ENCODE results near the gene ITGA2. TPM values are rescaled to one million over a fixed set of nuclear protein-coding genes. Genes with fewer than 3 reads are reported as not detected.

ITGA2 gene
- total RNA-seq, 1 donor from 2014 or later, result 0.30 TPM

- no peak overlapping the region for H3K4me3 Mint-ChIP-seq (ENCODE audit: unreplicated experiment)
- H3K4me1 Mint-ChIP-seq (ENCODE audit: unreplicated experiment), result peaks cover 19% of the 10 kb centered on the region
- no peak for DNase-seq (ENCODE audit: extremely low spot score, unreplicated experiment)
- H3K9me3 Mint-ChIP-seq (ENCODE audit: unreplicated experiment), result no peaks in the 10 kb centered on the region
- TF ChIP-seq, protein P1, sequence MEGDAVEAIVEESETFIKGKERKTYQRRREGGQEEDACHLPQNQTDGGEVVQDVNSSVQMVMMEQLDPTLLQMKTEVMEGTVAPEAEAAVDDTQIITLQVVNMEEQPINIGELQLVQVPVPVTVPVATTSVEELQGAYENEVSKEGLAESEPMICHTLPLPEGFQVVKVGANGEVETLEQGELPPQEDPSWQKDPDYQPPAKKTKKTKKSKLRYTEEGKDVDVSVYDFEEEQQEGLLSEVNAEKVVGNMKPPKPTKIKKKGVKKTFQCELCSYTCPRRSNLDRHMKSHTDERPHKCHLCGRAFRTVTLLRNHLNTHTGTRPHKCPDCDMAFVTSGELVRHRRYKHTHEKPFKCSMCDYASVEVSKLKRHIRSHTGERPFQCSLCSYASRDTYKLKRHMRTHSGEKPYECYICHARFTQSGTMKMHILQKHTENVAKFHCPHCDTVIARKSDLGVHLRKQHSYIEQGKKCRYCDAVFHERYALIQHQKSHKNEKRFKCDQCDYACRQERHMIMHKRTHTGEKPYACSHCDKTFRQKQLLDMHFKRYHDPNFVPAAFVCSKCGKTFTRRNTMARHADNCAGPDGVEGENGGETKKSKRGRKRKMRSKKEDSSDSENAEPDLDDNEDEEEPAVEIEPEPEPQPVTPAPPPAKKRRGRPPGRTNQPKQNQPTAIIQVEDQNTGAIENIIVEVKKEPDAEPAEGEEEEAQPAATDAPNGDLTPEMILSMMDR (IDR thresholded peaks at IDR 0.05), result no peak
- H3K27me3 Mint-ChIP-seq (ENCODE audit: unreplicated experiment), result no peaks in the 10 kb centered on the region
- no peak overlapping the region for H3K27ac Mint-ChIP-seq (ENCODE audit: unreplicated experiment)
- H3K36me3 Mint-ChIP-seq (ENCODE audit: unreplicated experiment), result no peaks in the 10 kb centered on the region
Measured at GRCh38 chr5:53089481-53089991, 100.4 kb downstream of the ITGA2 start.

- TF ChIP-seq, protein P1 (IDR thresholded peaks at IDR 0.05), result no peak
- Mint-ChIP-seq H3K27ac (ENCODE audit: unreplicated experiment) (no peak overlapping the region), H3K4me1 (ENCODE audit: unreplicated experiment) (peaks cover 19% of the 10 kb centered on the region), H3K36me3 (ENCODE audit: unreplicated experiment) (no peaks in the 10 kb centered on the region), H3K27me3 (ENCODE audit: unreplicated experiment) (no peaks in the 10 kb centered on the region), H3K4me3 (ENCODE audit: unreplicated experiment) (no peak overlapping the region), H3K9me3 (ENCODE audit: unreplicated experiment) (no peaks in the 10 kb centered on the region)
- no peak for DNase-seq (ENCODE audit: extremely low spot score, unreplicated experiment)
Measured at GRCh38 chr5:53090229-53090628, 101.1 kb downstream of the ITGA2 start.

DNA sequence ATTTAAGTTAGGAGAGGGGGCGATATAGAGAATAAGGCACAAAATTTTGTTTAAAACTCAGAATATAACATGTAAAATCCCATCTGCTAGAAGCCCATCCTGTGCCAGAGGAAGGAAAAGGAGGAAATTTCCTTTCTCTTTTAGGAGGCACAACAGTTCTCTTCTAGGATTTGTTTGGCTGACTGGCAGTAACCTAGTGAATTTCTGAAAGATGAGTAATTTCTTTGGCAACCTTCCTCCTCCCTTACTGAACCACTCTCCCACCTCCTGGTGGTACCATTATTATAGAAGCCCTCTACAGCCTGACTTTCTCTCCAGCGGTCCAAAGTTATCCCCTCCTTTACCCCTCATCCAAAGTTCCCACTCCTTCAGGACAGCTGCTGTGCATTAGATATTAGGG lies 102.1 kb downstream of the ITGA2 start:
- no peaks in the 10 kb centered on the region for H3K27me3 Mint-ChIP-seq (ENCODE audit: unreplicated experiment)
- no peak overlapping the region for H3K4me3 Mint-ChIP-seq (ENCODE audit: unreplicated experiment)
- H3K9me3 Mint-ChIP-seq (ENCODE audit: unreplicated experiment), result no peaks in the 10 kb centered on the region
- no peak overlapping the region for H3K27ac Mint-ChIP-seq (ENCODE audit: unreplicated experiment)
- no peak for DNase-seq (ENCODE audit: extremely low spot score, unreplicated experiment)
- peaks cover 20% of the 10 kb centered on the region for H3K4me1 Mint-ChIP-seq (ENCODE audit: unreplicated experiment)
- TF ChIP-seq, protein P1 (IDR thresholded peaks at IDR 0.05), result peak; percentile 30
- H3K36me3 Mint-ChIP-seq (ENCODE audit: unreplicated experiment), result peaks cover 2% of the 10 kb centered on the region

DNA sequence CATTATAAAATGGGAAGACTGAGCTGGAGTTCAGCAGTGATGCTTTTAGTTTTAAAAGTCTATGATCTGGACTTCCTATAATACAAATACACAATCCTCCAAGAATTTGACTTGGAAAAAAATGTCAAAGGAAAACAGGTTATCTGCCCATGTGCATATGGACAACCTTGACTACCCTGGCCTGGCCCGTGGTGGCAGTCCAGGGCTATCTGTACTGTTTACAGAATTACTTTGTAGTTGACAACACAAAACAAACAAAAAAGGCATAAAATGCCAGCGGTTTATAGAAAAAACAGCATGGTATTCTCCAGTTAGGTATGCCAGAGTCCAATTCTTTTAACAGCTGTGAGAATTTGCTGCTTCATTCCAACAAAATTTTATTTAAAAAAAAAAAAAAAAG lies 103.1 kb downstream of the ITGA2 start:
- H3K4me3 Mint-ChIP-seq (ENCODE audit: unreplicated experiment), result no peak overlapping the region
- H3K27ac Mint-ChIP-seq (ENCODE audit: unreplicated experiment), result no peak overlapping the region
- H3K36me3 Mint-ChIP-seq (ENCODE audit: unreplicated experiment), result peaks cover 2% of the 10 kb centered on the region
- DNase-seq (ENCODE audit: extremely low spot score, unreplicated experiment), result no peak
- H3K27me3 Mint-ChIP-seq (ENCODE audit: unreplicated experiment), result no peaks in the 10 kb centered on the region
- no peaks in the 10 kb centered on the region for H3K9me3 Mint-ChIP-seq (ENCODE audit: unreplicated experiment)
- H3K4me1 Mint-ChIP-seq (ENCODE audit: unreplicated experiment), result peaks cover 20% of the 10 kb centered on the region
- TF ChIP-seq, protein P1 (IDR thresholded peaks at IDR 0.05), result no peak

GRCh38 chr5:53095217-53095616 lies 106.1 kb downstream of the ITGA2 start:
- TF ChIP-seq, protein P1 (IDR thresholded peaks at IDR 0.05), result no peak
- H3K4me3 Mint-ChIP-seq (ENCODE audit: unreplicated experiment), result no peak overlapping the region
- H3K9me3 Mint-ChIP-seq (ENCODE audit: unreplicated experiment), result no peaks in the 10 kb centered on the region
- peaks cover 20% of the 10 kb centered on the region for H3K36me3 Mint-ChIP-seq (ENCODE audit: unreplicated experiment)
- no peak for DNase-seq (ENCODE audit: extremely low spot score, unreplicated experiment)
- H3K27ac Mint-ChIP-seq (ENCODE audit: unreplicated experiment), result no peak overlapping the region
- no peaks in the 10 kb centered on the region for H3K27me3 Mint-ChIP-seq (ENCODE audit: unreplicated experiment)
- H3K4me1 Mint-ChIP-seq (ENCODE audit: unreplicated experiment), result peaks cover 29% of the 10 kb centered on the region

Data from osteocyte (in vitro differentiated cells).